IPS-18c (cell line): ENCODE results near the gene CDK5R1.
A peak's percentile ranks its signal among the peaks of the same experiment; 100 is the strongest.

Experiments used
- H3K4me3 ChIP-seq: 2 replicates; pipeline ENCODE4 v1.7.0; 2013; ENCODE audit warnings: low read depth, mild to moderate bottlenecking, low read length, moderate library complexity; ENCODE audit not compliant: insufficient read depth
- H3K9me3 ChIP-seq: one replicate; pipeline ENCODE4 v1.6.1; 2013; ENCODE audit warnings: mild to moderate bottlenecking, low read length, moderate library complexity; ENCODE audit not compliant: control insufficient read depth, insufficient read depth

Gene CDK5R1

GRCh38 chr17:32487473-32488176, 832 bp downstream of the CDK5R1 start:
- H3K9me3 ChIP-seq = no peaks in the 10 kb centered on the region
- H3K4me3 ChIP-seq = peak overlapping the region; percentile 74

DNA sequence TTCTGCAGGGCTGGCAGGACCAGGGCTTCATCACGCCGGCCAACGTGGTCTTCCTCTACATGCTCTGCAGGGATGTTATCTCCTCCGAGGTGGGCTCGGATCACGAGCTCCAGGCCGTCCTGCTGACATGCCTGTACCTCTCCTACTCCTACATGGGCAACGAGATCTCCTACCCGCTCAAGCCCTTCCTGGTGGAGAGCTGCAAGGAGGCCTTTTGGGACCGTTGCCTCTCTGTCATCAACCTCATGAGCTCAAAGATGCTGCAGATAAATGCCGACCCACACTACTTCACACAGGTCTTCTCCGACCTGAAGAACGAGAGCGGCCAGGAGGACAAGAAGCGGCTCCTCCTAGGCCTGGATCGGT, 1.4 kb downstream of the CDK5R1 start:
- peak overlapping the region; percentile 74 for H3K4me3 ChIP-seq
- no peaks in the 10 kb centered on the region for H3K9me3 ChIP-seq

GRCh38 chr17:32488604-32489180, 1.9 kb downstream of the CDK5R1 start:
- H3K9me3 ChIP-seq = no peaks in the 10 kb centered on the region
- no peak overlapping the region; the same call in 1 of the 2 replicates for H3K4me3 ChIP-seq

GRCh38 chr17:32489320-32490100, 2.7 kb downstream of the CDK5R1 start:
- no peaks in the 10 kb centered on the region for H3K9me3 ChIP-seq
- no peak overlapping the region for H3K4me3 ChIP-seq

DNA sequence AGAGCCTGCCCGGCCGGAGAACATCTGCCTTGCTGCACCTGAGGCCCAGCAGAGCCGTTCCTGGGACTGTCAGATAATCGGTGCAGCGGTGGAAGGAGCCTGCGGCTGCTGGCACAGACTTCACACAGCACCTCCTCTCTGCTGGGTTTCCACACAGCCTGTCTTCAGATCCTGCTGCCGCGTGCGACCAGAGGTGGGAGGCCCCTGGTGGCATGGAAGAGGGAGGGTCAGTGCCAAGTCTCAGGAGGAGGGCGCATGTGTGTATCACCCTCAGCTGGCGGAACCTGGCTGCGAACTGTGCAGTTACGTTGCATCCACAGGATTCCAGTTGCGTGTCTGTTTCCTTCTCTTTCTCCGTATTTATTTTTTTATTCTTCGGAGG, 3.3 kb downstream of the CDK5R1 start:
- no peak overlapping the region for H3K4me3 ChIP-seq

DNA sequence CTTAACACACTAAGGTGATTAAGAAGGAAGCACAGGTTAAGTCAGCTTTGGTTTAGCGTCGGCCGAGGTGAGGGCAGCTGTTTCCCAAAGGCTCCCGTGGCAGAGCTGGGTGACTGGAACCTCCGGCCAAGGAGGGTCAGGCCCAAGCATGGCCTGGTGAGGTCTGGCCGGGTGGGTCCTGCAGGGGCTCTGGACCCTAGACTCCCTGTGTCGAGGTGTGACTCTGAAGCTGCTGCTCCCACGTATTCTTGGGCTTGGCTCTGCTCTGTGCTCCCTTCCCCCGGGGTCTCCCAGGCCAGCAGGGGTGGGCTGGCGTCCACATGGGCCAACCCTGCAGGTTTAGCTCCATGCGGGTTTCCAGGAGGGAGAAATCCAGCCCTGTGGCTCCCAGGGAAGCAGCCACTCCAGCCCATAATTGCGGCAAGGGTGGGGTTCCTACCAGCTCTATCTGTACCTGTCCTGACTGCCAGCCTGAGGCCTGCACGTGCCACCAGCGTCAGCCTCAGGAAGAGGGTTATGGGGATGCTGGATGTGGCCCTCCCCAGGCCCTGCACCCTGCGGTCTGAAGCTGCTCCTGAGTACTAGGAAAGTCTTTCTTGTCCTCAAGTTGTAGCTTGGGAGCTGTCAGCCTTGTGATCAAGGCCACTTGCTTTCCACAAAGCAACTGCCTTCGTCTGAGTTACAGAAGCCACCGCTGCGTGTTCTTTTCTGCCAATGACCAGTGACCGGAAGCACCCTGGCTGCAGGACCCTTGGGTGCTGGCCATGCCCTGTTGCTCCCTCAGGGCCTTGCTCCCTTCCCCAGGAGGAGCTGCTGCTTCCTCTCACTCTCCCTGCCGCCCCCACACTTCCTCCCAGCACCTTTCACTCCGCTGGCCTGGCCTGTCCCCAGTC, 4.8 kb downstream of the CDK5R1 start:
- no peaks in the 10 kb centered on the region for H3K9me3 ChIP-seq
- H3K4me3 ChIP-seq = no peak overlapping the region

More for the DNA sequence above, 3.3 kb downstream of the CDK5R1 start:
- no peaks in the 10 kb centered on the region for H3K9me3 ChIP-seq

DNA sequence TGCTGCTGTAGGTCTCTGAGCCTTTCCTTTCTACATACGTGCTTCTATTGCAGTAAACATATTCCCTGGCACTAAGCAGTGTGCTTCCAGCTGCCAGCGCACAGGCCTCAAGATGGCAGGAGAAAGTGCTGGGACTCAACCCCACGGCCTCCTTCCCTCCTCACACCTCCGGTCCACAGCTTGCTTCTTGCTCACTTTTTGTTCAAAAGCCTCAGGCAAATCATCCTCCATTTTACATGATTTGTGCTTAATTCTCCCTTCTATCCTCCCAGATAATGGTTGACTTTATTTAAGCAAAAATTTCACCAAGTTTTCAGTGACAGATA, 5.4 kb downstream of the CDK5R1 start:
- H3K4me3 ChIP-seq = no peak overlapping the region
- H3K9me3 ChIP-seq = no peaks in the 10 kb centered on the region

- H3K4me3 ChIP-seq = no peak overlapping the region
- H3K9me3 ChIP-seq = no peaks in the 10 kb centered on the region
Measured at GRCh38 chr17:32492648-32493289, 6.0 kb downstream of the CDK5R1 start.

DNA sequence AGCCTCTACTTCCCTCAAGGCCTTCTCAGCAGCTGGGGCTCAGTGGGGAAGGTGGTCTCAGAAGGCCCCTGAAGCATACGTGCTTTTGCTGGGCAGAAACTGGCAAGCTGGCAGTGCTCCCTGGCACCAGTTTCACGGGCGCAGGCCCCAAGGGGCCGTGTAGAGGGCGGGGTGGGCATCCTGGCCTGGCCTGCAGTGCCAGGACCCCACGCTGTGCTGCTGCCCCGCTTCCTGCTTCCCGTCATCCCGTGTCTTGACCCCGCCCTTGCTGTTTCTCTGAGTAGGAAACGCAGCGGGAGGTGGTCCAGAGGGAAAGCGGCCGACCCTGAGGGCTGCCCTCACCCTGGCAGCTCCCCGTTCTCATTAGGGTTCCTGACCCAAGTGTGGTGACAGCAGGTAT, 6.8 kb downstream of the CDK5R1 start:
- no peak overlapping the region for H3K4me3 ChIP-seq
- H3K9me3 ChIP-seq = no peaks in the 10 kb centered on the region

DNA sequence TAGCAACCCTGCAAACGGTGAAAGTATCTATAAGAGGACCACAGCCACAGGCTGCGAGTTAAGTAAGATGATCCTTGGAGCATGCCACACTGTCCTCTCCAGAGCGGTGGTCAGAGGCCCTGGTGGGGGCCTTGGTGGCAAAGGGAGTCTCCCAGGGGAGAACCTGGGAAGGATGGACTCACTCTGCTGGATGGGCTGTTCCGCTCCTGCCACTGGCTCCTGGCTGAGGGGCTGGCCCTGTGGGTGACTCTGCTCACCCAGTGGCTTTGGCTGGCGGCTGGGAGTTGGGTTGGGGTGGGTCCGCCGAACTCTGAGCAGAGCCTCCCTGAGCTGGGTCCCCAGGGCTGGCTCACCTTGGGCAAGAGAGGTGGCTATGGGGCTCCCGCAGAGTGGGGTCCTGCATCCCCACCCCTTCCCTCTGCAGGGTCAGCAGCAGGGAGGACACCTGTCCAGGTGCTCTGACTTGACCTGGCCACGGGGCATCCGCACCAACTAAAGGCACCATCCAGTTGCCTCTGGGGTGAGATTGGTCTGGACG, 7.3 kb downstream of the CDK5R1 start:
- Histone ChIP-seq H3K4me3 (no peak overlapping the region), H3K9me3 (no peaks in the 10 kb centered on the region)

GRCh38 chr17:32494621-32495358, 8.0 kb downstream of the CDK5R1 start:
- Histone ChIP-seq H3K9me3 (no peaks in the 10 kb centered on the region), H3K4me3 (no peak overlapping the region)

DNA sequence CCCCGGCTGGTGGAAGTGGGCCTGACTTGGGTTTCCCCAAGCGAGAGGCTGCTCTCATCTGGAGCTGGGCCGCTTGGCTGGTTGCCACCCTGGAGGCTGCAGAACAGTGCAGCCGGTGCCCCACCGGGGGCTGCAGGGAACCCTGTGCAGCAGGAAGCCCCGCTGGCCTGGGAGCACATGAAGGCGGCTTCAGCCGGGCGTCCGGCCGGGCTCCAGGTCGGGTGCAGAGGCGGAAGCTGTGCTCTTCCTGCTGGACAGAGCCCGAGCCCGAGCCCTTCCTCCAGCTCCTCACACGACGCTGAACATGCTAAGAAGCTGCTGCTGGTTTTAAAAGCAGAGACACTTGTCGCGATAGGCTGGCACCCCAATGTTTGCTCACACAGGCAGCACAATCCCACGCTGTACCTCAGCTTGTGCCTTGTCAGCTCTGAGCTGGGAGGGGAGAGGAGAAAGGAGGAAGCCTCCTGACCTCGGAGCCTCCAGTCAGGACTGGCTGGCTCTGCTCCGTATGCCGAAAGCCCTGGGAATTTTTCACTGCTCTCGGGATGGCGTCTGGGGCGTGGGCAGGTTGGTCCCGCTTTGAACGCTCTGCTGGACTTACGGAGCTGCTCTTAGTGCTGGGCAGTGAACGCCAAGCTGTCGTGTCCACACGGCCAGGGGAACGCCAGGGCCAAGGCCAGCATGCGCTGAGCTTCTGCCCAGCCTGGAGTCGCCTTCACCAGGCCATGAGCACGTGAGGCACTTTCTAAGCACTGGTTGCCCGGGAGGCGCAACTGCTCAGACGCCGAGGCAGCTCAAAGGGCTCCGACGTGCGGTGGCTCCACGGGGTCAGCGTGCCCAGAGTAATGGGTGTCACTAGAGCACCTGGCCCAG, 8.8 kb downstream of the CDK5R1 start:
- Histone ChIP-seq H3K4me3 (no peak overlapping the region), H3K9me3 (no peaks in the 10 kb centered on the region)

DNA sequence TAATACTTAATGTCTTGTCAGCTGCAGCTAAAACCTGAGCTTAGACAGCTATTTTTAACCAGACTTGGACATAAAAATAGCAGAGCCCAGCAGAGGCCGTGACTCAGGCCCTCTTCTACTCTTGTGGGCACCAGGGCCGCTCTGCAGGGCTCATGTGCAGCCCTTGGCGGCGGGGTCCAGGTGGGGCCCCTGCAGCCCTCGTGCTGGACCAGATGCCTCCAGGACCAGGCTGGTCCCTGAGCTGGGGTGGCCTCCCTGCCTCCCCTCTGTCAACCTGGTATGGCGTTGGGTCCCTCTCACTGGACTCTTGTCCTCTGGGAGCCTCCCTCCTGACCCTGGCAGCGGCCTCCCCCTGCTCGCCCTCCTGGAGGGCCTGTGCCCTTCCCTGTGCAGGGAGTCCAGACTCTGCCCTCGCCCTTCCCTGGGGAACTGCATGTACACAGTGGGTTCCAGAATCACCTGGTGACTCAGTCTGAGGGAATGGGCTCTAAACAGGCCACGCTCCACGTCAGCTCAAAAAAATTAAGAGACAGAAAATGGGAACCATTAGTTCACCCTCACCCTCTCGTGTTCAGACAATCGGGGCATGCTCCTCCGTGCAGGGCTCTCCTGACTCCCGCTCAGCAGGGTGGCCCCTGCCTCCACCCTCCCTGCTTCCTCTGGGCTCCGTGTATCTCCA, 9.7 kb downstream of the CDK5R1 start:
- Histone ChIP-seq H3K9me3 (no peaks in the 10 kb centered on the region), H3K4me3 (no peak overlapping the region)

DNA sequence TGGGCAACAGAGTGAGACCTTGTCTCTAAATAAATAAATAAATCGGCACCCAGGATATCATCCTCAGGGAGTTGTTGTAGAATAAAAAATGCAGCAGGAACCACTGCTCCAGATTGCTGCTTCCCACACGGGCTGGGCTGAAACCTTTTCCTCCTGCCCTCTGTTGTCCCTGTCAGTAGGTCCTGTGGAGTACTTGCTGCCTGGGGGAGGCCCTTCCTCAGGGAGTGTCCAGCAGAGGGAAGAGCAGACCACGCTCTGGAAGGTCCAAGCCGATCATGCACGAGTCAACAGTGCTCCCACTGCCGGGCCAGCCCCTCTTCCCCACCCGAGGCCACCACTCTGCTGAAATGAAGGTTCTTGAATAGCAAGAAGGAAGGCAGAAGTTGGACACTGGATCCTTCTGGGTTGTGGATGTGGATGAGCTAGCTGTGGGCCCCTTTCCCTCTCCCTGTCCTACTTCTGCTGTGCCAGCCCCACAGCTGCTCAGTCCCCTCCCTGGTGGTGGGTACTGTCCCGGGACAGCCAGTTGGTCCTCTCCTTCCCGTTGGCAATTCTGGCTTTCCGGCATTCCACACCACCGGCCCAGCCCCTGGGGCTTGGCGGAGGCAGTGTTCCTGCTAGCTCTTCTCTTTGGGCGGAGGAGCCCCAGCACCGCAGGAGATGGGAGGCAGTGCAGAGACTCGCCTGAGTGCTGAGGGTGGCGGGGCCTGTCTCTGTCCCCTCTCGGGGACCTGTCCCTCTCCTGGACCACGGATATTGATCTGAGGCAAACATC, 10.8 kb downstream of the CDK5R1 start:
- Histone ChIP-seq H3K9me3 (no peaks in the 10 kb centered on the region), H3K4me3 (no peak overlapping the region)
